Stomach (tissue), 4 donors: ENCODE measurements around the gene COL24A1.

Experiments
- CTCF ChIP-seq, 7 experiments: fragments of 450-650 bp in 4 of 7; fragments of 200-600 bp in 3 of 7; sonication (generic) in 3 of 7; IDR thresholded peaks; one replicate each; pipeline ENCODE4 v1.5.1; 2016 to 2019; ENCODE audit warnings: antibody characterized with exemption in 7 of 7, control low read depth in 2 of 7, mild to moderate bottlenecking in 1 of 7
- POLR2AphosphoS5 ChIP-seq, 3 donors: sonication (generic); formaldehyde crosslinking; IDR thresholded peaks; one replicate each; pipeline ENCODE4 v1.6.1; 2016; ENCODE audit warnings: antibody characterized with exemption in 3 of 3

GRCh38 chr1:86085741-86086409, 70.7 kb downstream of the COL24A1 start:
- TF ChIP-seq POLR2AphosphoS5 (IDR thresholded peaks at IDR 0.05): no peak
- TF ChIP-seq CTCF (IDR thresholded peaks at IDR 0.05): no peak
